Thyroid gland (tissue), 4 donors: ENCODE measurements around the gene ROBO2.

ENCODE experiments used
- POLR2A ChIP-seq, 2 donors: fragments of 450-650 bp; IDR thresholded peaks; one replicate each; pipeline ENCODE4 v1.6.1; 2017; ENCODE audit warnings: antibody characterized with exemption in 2 of 2, mild to moderate bottlenecking in 2 of 2, moderate library complexity in 1 of 2
- TF ChIP-seq, protein P1 (sequence below), 6 experiments: fragments of 200-600 bp in 3 of 6; fragments of 450-650 bp in 3 of 6; sonication (generic) in 3 of 6; IDR thresholded peaks; one replicate each; pipeline ENCODE4 v1.5.1; 2016 to 2019; ENCODE audit warnings: antibody characterized with exemption in 6 of 6, mild to moderate bottlenecking in 2 of 6, inconsistent platforms in 1 of 6, moderate library complexity in 1 of 6

DNA sequence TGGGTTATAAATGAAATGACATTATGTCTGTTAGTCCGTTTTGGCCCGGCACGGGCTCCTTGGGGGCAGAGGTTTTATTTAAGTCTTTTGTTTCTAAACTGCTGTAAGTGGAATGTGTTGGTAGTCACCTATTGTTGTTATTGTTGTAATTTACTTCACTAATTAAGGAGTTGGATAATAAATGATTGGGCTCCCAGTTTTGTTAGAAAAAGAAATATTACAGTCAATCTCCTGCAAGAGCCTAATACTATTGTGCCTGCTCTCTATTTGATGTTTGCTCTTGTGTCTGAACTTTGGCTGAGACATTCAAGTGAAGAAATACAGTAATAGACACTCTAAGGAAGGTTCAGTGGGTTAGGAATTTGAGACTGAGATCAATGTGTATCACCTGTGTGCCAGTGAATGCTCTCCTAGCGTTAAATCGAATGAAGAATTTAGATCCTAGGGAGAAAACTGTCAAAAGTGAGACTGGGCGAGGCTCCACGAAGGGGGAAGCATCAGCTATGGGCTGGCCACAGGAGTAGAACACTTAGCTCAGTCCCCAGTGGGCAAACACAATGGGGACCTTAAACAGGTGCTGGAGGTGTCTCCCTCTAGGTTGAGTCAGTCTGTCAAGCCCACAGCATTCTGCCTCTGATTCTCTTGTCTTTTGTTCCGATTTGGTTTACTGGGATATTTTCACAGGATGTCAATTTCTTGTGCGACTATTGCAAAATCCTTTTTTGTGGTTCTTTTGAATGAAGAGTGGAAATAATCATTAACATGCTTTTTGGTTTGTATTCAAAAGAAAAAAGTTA, 1.2 kb downstream of the ROBO2 start:
- TF ChIP-seq, protein P1, sequence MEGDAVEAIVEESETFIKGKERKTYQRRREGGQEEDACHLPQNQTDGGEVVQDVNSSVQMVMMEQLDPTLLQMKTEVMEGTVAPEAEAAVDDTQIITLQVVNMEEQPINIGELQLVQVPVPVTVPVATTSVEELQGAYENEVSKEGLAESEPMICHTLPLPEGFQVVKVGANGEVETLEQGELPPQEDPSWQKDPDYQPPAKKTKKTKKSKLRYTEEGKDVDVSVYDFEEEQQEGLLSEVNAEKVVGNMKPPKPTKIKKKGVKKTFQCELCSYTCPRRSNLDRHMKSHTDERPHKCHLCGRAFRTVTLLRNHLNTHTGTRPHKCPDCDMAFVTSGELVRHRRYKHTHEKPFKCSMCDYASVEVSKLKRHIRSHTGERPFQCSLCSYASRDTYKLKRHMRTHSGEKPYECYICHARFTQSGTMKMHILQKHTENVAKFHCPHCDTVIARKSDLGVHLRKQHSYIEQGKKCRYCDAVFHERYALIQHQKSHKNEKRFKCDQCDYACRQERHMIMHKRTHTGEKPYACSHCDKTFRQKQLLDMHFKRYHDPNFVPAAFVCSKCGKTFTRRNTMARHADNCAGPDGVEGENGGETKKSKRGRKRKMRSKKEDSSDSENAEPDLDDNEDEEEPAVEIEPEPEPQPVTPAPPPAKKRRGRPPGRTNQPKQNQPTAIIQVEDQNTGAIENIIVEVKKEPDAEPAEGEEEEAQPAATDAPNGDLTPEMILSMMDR (IDR thresholded peaks at IDR 0.05): no peak
- TF ChIP-seq POLR2A (IDR thresholded peaks at IDR 0.05): no peak
